Endothelial cell of umbilical vein (primary cell): ENCODE results near the gene BEND2. TPM values are rescaled to one million over a fixed set of nuclear protein-coding genes. Genes with fewer than 3 reads are reported as not detected.

Experiments
- BruUV-seq: library from RNA; stranded (reverse); fragments of 400-500 nt; replicated peaks from 2 replicates; lab custom pipeline; 2021; lab: Mats Ljungman, UMichigan
- CTCF ChIA-PET: fragments of 300-600, 350-600 bp; sonication (Branson Sonifier 250); formaldehyde crosslinking; loops from one replicate; lab custom pipeline; 2021; ENCODE audit warnings: antibody characterized with exemption, inconsistent platforms; lab: Charles Lee
- POLR2A ChIA-PET: fragments of 300-600, 350-600 bp; sonication (Branson Sonifier 250); formaldehyde crosslinking; loops from one replicate; lab custom pipeline; 2021; ENCODE audit warnings: antibody characterized with exemption, inconsistent platforms; lab: Charles Lee
- DNase-seq: peaks from one replicate; pipeline ENCODE4 v3.0.0-alpha.2; 2011; ENCODE audit warnings: low read depth, low spot score
- FAIRE-seq: peaks from 2 replicates; lab custom pipeline; 2011; peaks lifted over from hg19 to GRCh38; lab: Jason Lieb, UNC
- H2AFZ ChIP-seq: 2 replicates; pipeline ENCODE4 v1.6.0; 2012; ENCODE audit warnings: low read depth, low read length, control low read depth, inconsistent platforms
- H3K27ac ChIP-seq: 2 replicates; pipeline ENCODE4 v1.5.1; 2011; ENCODE audit warnings: low read depth, mild to moderate bottlenecking, control low read depth, low read length, moderate library complexity; ENCODE audit not compliant: insufficient read depth
- H3K27me3 ChIP-seq, 2 experiments: 2 replicates each; pipeline versions ENCODE4 v1.6.0 to v1.6.1; 2011; ENCODE audit warnings: low read length in 2 of 2, mixed read lengths in 1 of 2; ENCODE audit not compliant: control insufficient read depth in 2 of 2, insufficient read depth in 2 of 2
- H3K36me3 ChIP-seq, 2 experiments: 2 replicates in 1 of 2; 3 replicates in 1 of 2; pipeline ENCODE4 v1.5.1; 2011; ENCODE audit warnings: low read length in 2 of 2, mild to moderate bottlenecking in 1 of 2, moderate library complexity in 1 of 2; ENCODE audit not compliant: control insufficient read depth in 2 of 2, insufficient read depth in 2 of 2; ENCODE audit errors: extremely low read depth in 1 of 2
- H3K4me1 ChIP-seq: 3 replicates; pipeline ENCODE4 v1.5.1; 2011; ENCODE audit warnings: mild to moderate bottlenecking, low read length; ENCODE audit not compliant: control insufficient read depth, insufficient read depth; ENCODE audit errors: extremely low read depth
- H3K4me2 ChIP-seq: 2 replicates; pipeline ENCODE4 v1.6.1; 2011; ENCODE audit warnings: low read length, control low read depth, mixed read lengths; ENCODE audit not compliant: insufficient read depth
- H3K4me3 ChIP-seq, 3 experiments: fragments of 200-600 bp in 1 of 3; sonication (generic), shearing (Covaris generic) in 1 of 3; replicated peaks in 1 of 3; 2 replicates each; pipeline ENCODE4 v1.5.1; 2011 to 2016; ENCODE audit warnings: control low read depth in 3 of 3, low read length in 3 of 3, mild to moderate bottlenecking in 2 of 3, inconsistent platforms in 1 of 3, low read depth in 1 of 3, moderate library complexity in 1 of 3; ENCODE audit not compliant: insufficient read depth in 1 of 3
- H3K79me2 ChIP-seq: 2 replicates; pipeline ENCODE4 v1.6.0; 2012; ENCODE audit warnings: low read length, inconsistent platforms; ENCODE audit not compliant: control insufficient read depth, insufficient read depth
- H3K9ac ChIP-seq: replicated peaks from 2 replicates; pipeline ENCODE3; 2011; ENCODE audit warnings: low read length, control low read depth; ENCODE audit not compliant: insufficient read depth; ENCODE audit errors: extremely low read depth
- H3K9me1 ChIP-seq: replicated peaks from 3 replicates; pipeline ENCODE4 v1.6.0; 2011; ENCODE audit warnings: mild to moderate bottlenecking, low read length; ENCODE audit not compliant: control insufficient read depth, insufficient read depth; ENCODE audit errors: extremely low read depth
- H3K9me3 ChIP-seq: replicated peaks from 2 replicates; pipeline ENCODE4 v1.5.1; 2012; ENCODE audit warnings: low read length, inconsistent platforms; ENCODE audit not compliant: control insufficient read depth, insufficient read depth
- H4K20me1 ChIP-seq: replicated peaks from 2 replicates; pipeline ENCODE3; 2011; ENCODE audit warnings: mild to moderate bottlenecking, low read length; ENCODE audit not compliant: control insufficient read depth, insufficient read depth; ENCODE audit errors: extremely low read depth
- CTCF ChIP-seq, 2 donors: IDR thresholded peaks; 1 replicate in 1 of 2; 2 replicates in 1 of 2; pipeline ENCODE4 v1.5.1; 2011; ENCODE audit warnings: low read length in 2 of 2, mild to moderate bottlenecking in 2 of 2, moderate library complexity in 2 of 2, control low read depth in 1 of 2, inconsistent platforms in 1 of 2, low read depth in 1 of 2; ENCODE audit not compliant: insufficient read depth in 1 of 2; ENCODE audit errors: extremely low read depth in 1 of 2
- EZH2 ChIP-seq: IDR thresholded peaks from 2 replicates; pipeline ENCODE4 v1.6.1; 2012; ENCODE audit warnings: borderline replicate concordance, low read depth, mild to moderate bottlenecking, moderate library complexity, low read length, inconsistent platforms; ENCODE audit not compliant: severe bottlenecking
- FOS ChIP-seq: IDR thresholded peaks from 2 replicates; pipeline ENCODE4 v1.6.1; 2011; ENCODE audit warnings: mild to moderate bottlenecking, low read length, moderate library complexity, borderline replicate concordance; ENCODE audit not compliant: insufficient read depth
- GATA2 ChIP-seq: IDR thresholded peaks from 2 replicates; pipeline ENCODE4 v1.7.0; 2011; ENCODE audit warnings: low read depth, mild to moderate bottlenecking, moderate library complexity, mixed read lengths, low read length; ENCODE audit not compliant: insufficient read length, insufficient read depth
- JUN ChIP-seq: IDR thresholded peaks from 2 replicates; pipeline ENCODE4 v1.6.1; 2011; ENCODE audit warnings: borderline replicate concordance, low read depth; ENCODE audit not compliant: insufficient read length, insufficient read depth
- MAX ChIP-seq: IDR thresholded peaks from 2 replicates; pipeline ENCODE4 v1.6.1; 2011; ENCODE audit not compliant: insufficient read depth, insufficient read length
- MYC ChIP-seq: IDR thresholded peaks from one replicate; pipeline ENCODE4 v1.6.1; 2011; ENCODE audit warnings: mild to moderate bottlenecking, low read depth, low read length
- POLR2A ChIP-seq: IDR thresholded peaks from 2 replicates; pipeline ENCODE4 v1.6.1; 2012; ENCODE audit warnings: low read depth, mild to moderate bottlenecking, control low read depth, low read length
- dilution Hi-C: fragments of 300-500 bp; cut with MboI; formaldehyde crosslinking; loops from one replicate; pipeline ENCODE4 v1.15.0; 2019; ENCODE audit warnings: low sequenced_read_pairs; ENCODE audit not compliant: extremely low pct_ligation_motif_present
- intact Hi-C: fragments of 100-400 bp; cut with micrococcal nuclease; formaldehyde crosslinking; loops from one replicate; pipeline ENCODE4 v1.10.0; 2022
- polyA plus RNA-seq, 4 experiments: library from polyadenylated mRNA; depleted of rRNA in 3 of 4; stranded (reverse) in 3 of 4; unstranded in 1 of 4; fragments of >200 nt; gene quantifications; 2 replicates each; pipeline versions ENCODE4 v1.2.1 to v1.2.3, GENCODE V29; 2011 to 2012; ENCODE audit warnings: missing spikeins in 1 of 4
- total RNA-seq: library from RNA; stranded (reverse); gene quantifications from 2 replicates; pipeline ENCODE4 v1.2.3, GENCODE V29; 2021

Gene BEND2
- total and polyA plus RNA-seq, 2 donors (not counting 3 experiments of a cell fraction or from before 2014, with no cell fraction given) = not detected

- TF ChIP-seq JUN = no peak
- TF ChIP-seq EZH2 = no peak
- no peak for TF ChIP-seq CTCF (IDR thresholded peaks at IDR 0.05; ENCODE audit: extremely low read depth in 1 of 2, insufficient read depth in 1 of 2, low read depth in 1 of 2, low read length in 2 of 2)
- TF ChIP-seq FOS = no peak
- no peak for TF ChIP-seq GATA2
- TF ChIP-seq POLR2A = no peak
- TF ChIP-seq MYC = no peak
- TF ChIP-seq MAX = no peak
These were observed 91.0 kb downstream of the BEND2 start for GRCh38 chrX:18129690-18130089.

More at GRCh38 chrX:18129690-18130089, 91.0 kb downstream of the BEND2 start:
- CTCF ChIA-PET = no interaction called here
- H3K4me3 ChIP-seq = no peak overlapping the region
- DNase-seq (no peak), FAIRE-seq (no peak)
- H3K79me2 ChIP-seq = no peaks in the 10 kb centered on the region
- POLR2A ChIA-PET = no interaction called here
- no peaks in the 10 kb centered on the region for H3K27me3 ChIP-seq
- no peaks in the 10 kb centered on the region for H3K9me3 ChIP-seq
- BruUV-seq = no TSS peak
- no peak overlapping the region for H3K9ac ChIP-seq
- H3K4me2 ChIP-seq = no peak overlapping the region
- H3K27ac ChIP-seq = no peak overlapping the region
- H3K4me1 ChIP-seq = no peaks in the 10 kb centered on the region
- H3K36me3 ChIP-seq = no peaks in the 10 kb centered on the region
- no peaks in the 10 kb centered on the region for H3K9me1 ChIP-seq
- H2AFZ ChIP-seq = no peak overlapping the region
- intact Hi-C loops (no loop called here), dilution Hi-C loops (no loop called here)
- H4K20me1 ChIP-seq = no peaks in the 10 kb centered on the region
